H1 (cell line): ENCODE measurements around the gene SLC11A1.

Experiments used
- BCL11A ChIP-seq, 2 experiments: IDR thresholded peaks; one replicate each; pipeline ENCODE4 v1.6.1; 2011; ENCODE audit warnings: low read depth in 2 of 2, low read length in 2 of 2, mild to moderate bottlenecking in 2 of 2
- CHD2 ChIP-seq: IDR thresholded peaks from 2 replicates; pipeline ENCODE4 v1.6.1; 2012; ENCODE audit warnings: low read length, improper control_type of control experiment
- EZH2 ChIP-seq: fragments of 200-600 bp; sonication (generic); IDR thresholded peaks from 2 replicates; pipeline ENCODE4 v1.7.1; 2012; ENCODE audit warnings: low read depth, mild to moderate bottlenecking, moderate library complexity, low read length, inconsistent platforms; ENCODE audit not compliant: severe bottlenecking
- GTF2F1 ChIP-seq: IDR thresholded peaks from 2 replicates; pipeline ENCODE4 v1.6.1; 2012; ENCODE audit warnings: low read depth, low read length, improper control_type of control experiment, borderline replicate concordance
- HDAC2 ChIP-seq, 2 experiments: fragments of 300-600 bp in 1 of 2; sonication (generic) in 1 of 2; IDR thresholded peaks; 2 replicates each; pipeline ENCODE4 v1.6.1; 2011 to 2012; ENCODE audit warnings: low read depth in 2 of 2, low read length in 2 of 2, mild to moderate bottlenecking in 2 of 2, moderate library complexity in 2 of 2, borderline replicate concordance in 1 of 2, inconsistent platforms in 1 of 2
- KDM1A ChIP-seq: fragments of 200-600, 300-600 bp; sonication (generic); IDR thresholded peaks from 2 replicates; pipeline ENCODE4 v1.7.1; 2016; ENCODE audit warnings: mild to moderate bottlenecking, low read length, borderline replicate concordance
- POLR2A ChIP-seq, 2 experiments: IDR thresholded peaks; 1 replicate in 1 of 2; 2 replicates in 1 of 2; pipeline ENCODE4 v1.6.1; 2011; ENCODE audit warnings: low read depth in 2 of 2, low read length in 2 of 2, mild to moderate bottlenecking in 2 of 2; ENCODE audit errors: control extremely low read depth in 1 of 2
- POLR2AphosphoS5 ChIP-seq: IDR thresholded peaks from 2 replicates; pipeline ENCODE4 v1.6.1; 2011; ENCODE audit warnings: low read depth, low read length
- RAD21 ChIP-seq, 2 experiments: IDR thresholded peaks in 1 of 2; conservative IDR thresholded peaks in 1 of 2; 2 replicates each; pipeline ENCODE4 v1.6.1; 2011; ENCODE audit warnings: low read depth in 2 of 2, low read length in 2 of 2, improper control_type of control experiment in 1 of 2, inconsistent platforms in 1 of 2, mild to moderate bottlenecking in 1 of 2, moderate library complexity in 1 of 2
- RBBP5 ChIP-seq: IDR thresholded peaks from 2 replicates; pipeline ENCODE4 v1.7.1; 2012; ENCODE audit warnings: low read depth, mild to moderate bottlenecking, inconsistent platforms, low read length, moderate library complexity, borderline replicate concordance
- SP1 ChIP-seq: IDR thresholded peaks from 2 replicates; pipeline ENCODE4 v1.6.1; 2011; ENCODE audit warnings: low read depth, low read length
- TF ChIP-seq, protein P1 (sequence below), 3 experiments: IDR thresholded peaks; 1 replicate in 2 of 3; 2 replicates in 1 of 3; pipeline versions ENCODE4 v1.5.1 to v1.6.1; 2011; ENCODE audit warnings: low read length in 3 of 3, mild to moderate bottlenecking in 3 of 3, inconsistent platforms in 2 of 3, low read depth in 1 of 3, moderate library complexity in 1 of 3; ENCODE audit not compliant: insufficient read depth in 1 of 3; ENCODE audit errors: control extremely low read depth in 1 of 3
- TF ChIP-seq, protein P2 (sequence below): IDR thresholded peaks from 2 replicates; pipeline ENCODE4 v1.6.1; 2011; ENCODE audit warnings: low read depth, mild to moderate bottlenecking, low read length; ENCODE audit not compliant: insufficient read depth
- TF ChIP-seq, protein P3 (sequence below): IDR thresholded peaks from 2 replicates; pipeline ENCODE4 v1.6.1; 2012; ENCODE audit warnings: low read length, inconsistent platforms

DNA sequence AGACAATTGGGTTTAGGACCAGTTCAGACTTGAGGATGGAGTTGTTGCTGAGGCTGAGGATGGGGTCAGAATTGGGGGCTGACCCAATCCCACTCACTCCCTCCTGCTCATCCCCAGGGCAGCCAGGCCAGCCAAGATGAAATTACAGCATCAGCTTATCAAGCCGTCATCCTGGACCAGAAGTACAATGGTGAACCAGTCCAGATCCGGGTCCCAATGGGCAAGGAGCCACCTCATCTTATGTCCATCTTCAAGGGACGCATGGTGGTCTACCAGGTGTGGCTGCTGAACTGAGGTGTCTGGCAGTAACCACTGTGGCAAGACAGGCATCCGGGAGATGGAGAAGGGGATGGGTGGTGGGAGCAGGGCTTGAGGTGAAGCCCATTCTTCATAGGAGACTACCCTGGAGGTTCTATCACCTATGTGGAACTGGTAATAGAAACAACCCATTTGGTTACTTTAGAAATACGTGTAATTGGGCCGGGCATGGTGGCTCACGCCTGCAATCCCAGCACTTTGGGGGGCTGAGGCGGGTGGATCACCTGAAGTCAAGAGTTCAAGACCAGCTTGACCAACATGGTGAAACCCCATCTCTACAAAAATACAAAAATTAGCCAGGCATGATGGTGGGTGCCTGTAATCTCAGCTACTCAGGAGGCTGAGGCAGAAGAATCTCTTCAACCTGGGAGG is 50.7 kb downstream of the SLC11A1 start:
- TF ChIP-seq SP1: no peak
- TF ChIP-seq, protein P1, sequence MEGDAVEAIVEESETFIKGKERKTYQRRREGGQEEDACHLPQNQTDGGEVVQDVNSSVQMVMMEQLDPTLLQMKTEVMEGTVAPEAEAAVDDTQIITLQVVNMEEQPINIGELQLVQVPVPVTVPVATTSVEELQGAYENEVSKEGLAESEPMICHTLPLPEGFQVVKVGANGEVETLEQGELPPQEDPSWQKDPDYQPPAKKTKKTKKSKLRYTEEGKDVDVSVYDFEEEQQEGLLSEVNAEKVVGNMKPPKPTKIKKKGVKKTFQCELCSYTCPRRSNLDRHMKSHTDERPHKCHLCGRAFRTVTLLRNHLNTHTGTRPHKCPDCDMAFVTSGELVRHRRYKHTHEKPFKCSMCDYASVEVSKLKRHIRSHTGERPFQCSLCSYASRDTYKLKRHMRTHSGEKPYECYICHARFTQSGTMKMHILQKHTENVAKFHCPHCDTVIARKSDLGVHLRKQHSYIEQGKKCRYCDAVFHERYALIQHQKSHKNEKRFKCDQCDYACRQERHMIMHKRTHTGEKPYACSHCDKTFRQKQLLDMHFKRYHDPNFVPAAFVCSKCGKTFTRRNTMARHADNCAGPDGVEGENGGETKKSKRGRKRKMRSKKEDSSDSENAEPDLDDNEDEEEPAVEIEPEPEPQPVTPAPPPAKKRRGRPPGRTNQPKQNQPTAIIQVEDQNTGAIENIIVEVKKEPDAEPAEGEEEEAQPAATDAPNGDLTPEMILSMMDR (IDR thresholded peaks at IDR 0.05; ENCODE audit: control extremely low read depth in 1 of 3, insufficient read depth in 1 of 3, low read depth in 1 of 3, low read length in 3 of 3): no peak
- TF ChIP-seq POLR2A (IDR thresholded peaks at IDR 0.05; ENCODE audit: control extremely low read depth in 1 of 2, low read depth in 2 of 2, low read length in 2 of 2): no peak
- no peak for TF ChIP-seq RAD21 (IDR thresholded peaks at IDR 0.05 in 1 of 2, conservative IDR thresholded peaks at IDR 0.05 in 1 of 2; ENCODE audit: low read depth in 2 of 2, low read length in 2 of 2)
- no peak for TF ChIP-seq POLR2AphosphoS5
- TF ChIP-seq KDM1A: no peak
- no peak for TF ChIP-seq GTF2F1
- TF ChIP-seq EZH2: no peak
- no peak for TF ChIP-seq RBBP5
- TF ChIP-seq BCL11A (IDR thresholded peaks at IDR 0.05; ENCODE audit: low read depth in 2 of 2, low read length in 2 of 2): no peak
- TF ChIP-seq HDAC2 (IDR thresholded peaks at IDR 0.05; ENCODE audit: borderline replicate concordance in 1 of 2, low read depth in 2 of 2, low read length in 2 of 2): no peak
- TF ChIP-seq, protein P2, sequence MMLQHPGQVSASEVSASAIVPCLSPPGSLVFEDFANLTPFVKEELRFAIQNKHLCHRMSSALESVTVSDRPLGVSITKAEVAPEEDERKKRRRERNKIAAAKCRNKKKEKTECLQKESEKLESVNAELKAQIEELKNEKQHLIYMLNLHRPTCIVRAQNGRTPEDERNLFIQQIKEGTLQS: no peak
- no peak for TF ChIP-seq CHD2
- TF ChIP-seq, protein P3, sequence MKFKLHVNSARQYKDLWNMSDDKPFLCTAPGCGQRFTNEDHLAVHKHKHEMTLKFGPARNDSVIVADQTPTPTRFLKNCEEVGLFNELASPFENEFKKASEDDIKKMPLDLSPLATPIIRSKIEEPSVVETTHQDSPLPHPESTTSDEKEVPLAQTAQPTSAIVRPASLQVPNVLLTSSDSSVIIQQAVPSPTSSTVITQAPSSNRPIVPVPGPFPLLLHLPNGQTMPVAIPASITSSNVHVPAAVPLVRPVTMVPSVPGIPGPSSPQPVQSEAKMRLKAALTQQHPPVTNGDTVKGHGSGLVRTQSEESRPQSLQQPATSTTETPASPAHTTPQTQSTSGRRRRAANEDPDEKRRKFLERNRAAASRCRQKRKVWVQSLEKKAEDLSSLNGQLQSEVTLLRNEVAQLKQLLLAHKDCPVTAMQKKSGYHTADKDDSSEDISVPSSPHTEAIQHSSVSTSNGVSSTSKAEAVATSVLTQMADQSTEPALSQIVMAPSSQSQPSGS: no peak
